ENCODE measurements around the gene KLK14. TPM values are rescaled to one million over a fixed set of nuclear protein-coding genes. Genes with fewer than 3 reads are reported as not detected.

KLK14 gene
- under 1 TPM in 2 of 6 experiments, not detected in 4; 0.17 to 0.18 TPM for total RNA-seq
- long read RNA-seq, result 0 reads

- H3K4me1 ChIP-seq, result no peaks in the 10 kb centered on the region
- ATAC-seq (no peak), DNase-seq (no peak)
- intact Hi-C loops (cut with DNase I), result no loop called here
- no peak within 1 kb of the TSS for H3K27ac ChIP-seq
- H3K9me3 ChIP-seq, result no peaks in the 10 kb centered on the region
- no peaks in the 10 kb centered on the region for H3K27me3 ChIP-seq
- TF ChIP-seq POLR2A (IDR thresholded peaks at IDR 0.05) (no peak), CTCF (IDR thresholded peaks at IDR 0.05) (no peak)
- WGBS (ENCODE audit: insufficient coverage, low coverage, low lambda C conversion rate, missing lambda C conversion rate), result 26% methylated on average over 3 of the region's 7 CpGs
- no peaks in the 10 kb centered on the region for H3K36me3 ChIP-seq
- no peak within 1 kb of the TSS for H3K4me3 ChIP-seq
Observed at GRCh38 chr19:51082611-51083010, at the start of gene KLK14. KLK14 (minus strand) TSS chr19:51082887; CDS start chr19:51082614, 273 bp downstream.

GRCh38 chr19:51131780-51132680 is 49.3 kb upstream of the KLK14 start:
- no peak overlapping the region for H3K4me3 ChIP-seq
- intact Hi-C loops (cut with DNase I), result no loop called here
- H3K27ac ChIP-seq, result peak overlapping the region; percentile 18 to 47 (median 21)
- DNase-seq, result peak in 2 of 3 donors; percentile 60 to 68
- H3K9me3 ChIP-seq, result no peaks in the 10 kb centered on the region
- no peaks in the 10 kb centered on the region for H3K4me1 ChIP-seq
- H3K36me3 ChIP-seq, result no peaks in the 10 kb centered on the region
- TF ChIP-seq CTCF (IDR thresholded peaks at IDR 0.05), result no peak
- no peak for TF ChIP-seq POLR2A (IDR thresholded peaks at IDR 0.05)
- ATAC-seq, result peak; percentile 49 to 67 (median 56)
- 41% methylated on average over 22 of the region's 24 CpGs for WGBS (ENCODE audit: insufficient coverage, low coverage, low lambda C conversion rate, missing lambda C conversion rate)
- H3K27me3 ChIP-seq, result no peaks in the 10 kb centered on the region

GRCh38 chr19:51129716-51130115 is 47.0 kb upstream of the KLK14 start:
- TF ChIP-seq CTCF (IDR thresholded peaks at IDR 0.05) (no peak), POLR2A (IDR thresholded peaks at IDR 0.05) (no peak)
- Histone ChIP-seq H3K27ac (peak overlapping the region in 1 of 3 donors; percentile 58), H3K4me1 (no peaks in the 10 kb centered on the region), H3K27me3 (no peaks in the 10 kb centered on the region), H3K9me3 (no peaks in the 10 kb centered on the region), H3K36me3 (no peaks in the 10 kb centered on the region), H3K4me3 (no peak overlapping the region)
- intact Hi-C loops (cut with DNase I), result no loop called here
- no peak for ATAC-seq
- 30% methylated on average over 2 of the region's 8 CpGs for WGBS (ENCODE audit: insufficient coverage, low coverage, low lambda C conversion rate, missing lambda C conversion rate)
- DNase-seq, result no peak

- DNase-seq (peak in 1 of 3 donors; percentile 44), ATAC-seq (no peak)
- peak overlapping the region; percentile 50 to 57 (median 51) for H3K27ac ChIP-seq
- H3K36me3 ChIP-seq, result no peaks in the 10 kb centered on the region
- TF ChIP-seq POLR2A (IDR thresholded peaks at IDR 0.05) (no peak), CTCF (IDR thresholded peaks at IDR 0.05) (no peak)
- H3K4me1 ChIP-seq, result no peaks in the 10 kb centered on the region
- no peaks in the 10 kb centered on the region for H3K27me3 ChIP-seq
- H3K4me3 ChIP-seq, result no peak overlapping the region
- intact Hi-C loops (cut with DNase I), result no loop called here
- no CpG with 5 or more reads among the region's 7 CpGs for WGBS (ENCODE audit: insufficient coverage, low coverage, low lambda C conversion rate, missing lambda C conversion rate)
- H3K9me3 ChIP-seq, result no peaks in the 10 kb centered on the region
Observed at GRCh38 chr19:51128227-51128626, 45.5 kb upstream of the KLK14 start.
